ENCODE data around the gene LLGL1.

Gene LLGL1

GRCh38 chr17:18238299-18238698 is 12.9 kb downstream of the LLGL1 start:
- H3K36me3 Mint-ChIP-seq (ENCODE audit: insufficient read depth): peaks cover 8% of the 10 kb centered on the region
- ATAC-seq (replicated peaks; ENCODE audit: extremely low read depth, poor library complexity, severe bottlenecking): no peak
- no peaks in the 10 kb centered on the region for H3K9me3 Mint-ChIP-seq
- no peak for DNase-seq (ENCODE audit: low spot score in 2 of 2)
- peaks cover 5% of the 10 kb centered on the region for H3K4me1 Mint-ChIP-seq
- H3K27ac Mint-ChIP-seq (ENCODE audit: low read depth): no peak overlapping the region
- H3K4me3 Mint-ChIP-seq: no peak overlapping the region
- H3K27me3 Mint-ChIP-seq: no peaks in the 10 kb centered on the region

- no peaks in the 10 kb centered on the region for H3K9me3 Mint-ChIP-seq
- H3K4me1 Mint-ChIP-seq: peaks cover 5% of the 10 kb centered on the region
- DNase-seq (ENCODE audit: low spot score in 2 of 2) (no peak), ATAC-seq (replicated peaks; ENCODE audit: extremely low read depth, poor library complexity, severe bottlenecking) (no peak)
- H3K36me3 Mint-ChIP-seq (ENCODE audit: insufficient read depth): peaks cover 16% of the 10 kb centered on the region
- no peaks in the 10 kb centered on the region for H3K27me3 Mint-ChIP-seq
- no peak overlapping the region for H3K4me3 Mint-ChIP-seq
- peak overlapping the region; percentile 70 for H3K27ac Mint-ChIP-seq (ENCODE audit: low read depth)
Observed at GRCh38 chr17:18240449-18240848, 15.0 kb downstream of the LLGL1 start.

- H3K27ac Mint-ChIP-seq (ENCODE audit: low read depth): peak overlapping the region; percentile 70
- H3K36me3 Mint-ChIP-seq (ENCODE audit: insufficient read depth): peaks cover 17% of the 10 kb centered on the region
- no peaks in the 10 kb centered on the region for H3K4me1 Mint-ChIP-seq
- ATAC-seq (replicated peaks; ENCODE audit: extremely low read depth, poor library complexity, severe bottlenecking) (no peak), DNase-seq (ENCODE audit: low spot score in 2 of 2) (no peak)
- H3K27me3 Mint-ChIP-seq: no peaks in the 10 kb centered on the region
- no peaks in the 10 kb centered on the region for H3K9me3 Mint-ChIP-seq
- H3K4me3 Mint-ChIP-seq: no peak overlapping the region
Observed at GRCh38 chr17:18241229-18241871, 15.9 kb downstream of the LLGL1 start.

DNA sequence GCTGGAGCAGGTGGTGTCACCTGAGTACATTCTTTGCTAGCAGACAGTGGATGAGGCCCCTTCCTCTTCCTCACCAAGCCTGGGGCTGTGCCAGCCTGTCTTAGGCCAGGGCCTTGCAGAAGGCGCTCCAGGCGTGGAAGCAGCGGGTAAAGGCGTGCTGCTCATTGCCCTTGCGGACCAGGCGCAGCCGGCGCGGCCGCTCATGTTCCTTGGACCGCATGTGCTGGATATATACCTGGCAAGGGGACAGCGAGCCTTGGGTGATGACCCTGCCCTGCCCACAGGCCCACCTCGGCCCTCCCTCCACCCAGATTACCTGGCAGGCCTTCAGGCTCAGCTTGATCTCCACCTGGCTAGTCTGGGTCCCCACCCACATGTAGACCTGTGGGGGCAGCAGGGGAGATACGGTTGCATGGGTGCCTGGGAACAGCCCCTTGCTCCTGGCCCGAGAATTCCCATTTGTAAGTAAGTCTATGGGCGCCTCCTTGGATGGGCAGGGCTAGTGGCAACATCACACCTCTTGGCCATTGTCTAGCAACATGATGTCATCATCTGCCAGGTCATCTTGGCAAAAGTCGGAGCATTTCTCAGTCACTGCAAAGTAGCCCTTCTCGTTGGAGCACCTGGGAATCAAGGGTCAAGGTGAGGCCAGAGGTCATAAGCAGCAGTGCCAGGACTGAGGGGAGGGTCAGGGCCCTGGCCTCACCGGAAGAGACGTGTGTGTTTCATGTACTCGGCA is 19.8 kb downstream of the LLGL1 start:
- H3K36me3 Mint-ChIP-seq (ENCODE audit: insufficient read depth): peaks cover 29% of the 10 kb centered on the region
- no peak for ATAC-seq (replicated peaks; ENCODE audit: extremely low read depth, poor library complexity, severe bottlenecking)
- no peaks in the 10 kb centered on the region for H3K9me3 Mint-ChIP-seq
- H3K27ac Mint-ChIP-seq (ENCODE audit: low read depth): no peak overlapping the region
- H3K27me3 Mint-ChIP-seq: no peaks in the 10 kb centered on the region
- no peak for DNase-seq (ENCODE audit: low spot score in 2 of 2)
- peaks cover 7% of the 10 kb centered on the region for H3K4me1 Mint-ChIP-seq
- no peak overlapping the region for H3K4me3 Mint-ChIP-seq

- Mint-ChIP-seq H3K4me1 (peaks cover 7% of the 10 kb centered on the region), H3K36me3 (ENCODE audit: insufficient read depth) (peaks cover 36% of the 10 kb centered on the region), H3K27ac (ENCODE audit: low read depth) (no peak overlapping the region), H3K27me3 (no peaks in the 10 kb centered on the region), H3K4me3 (no peak overlapping the region), H3K9me3 (no peaks in the 10 kb centered on the region)
- ATAC-seq (replicated peaks; ENCODE audit: extremely low read depth, poor library complexity, severe bottlenecking) (no peak), DNase-seq (ENCODE audit: low spot score in 2 of 2) (no peak)
Observed at GRCh38 chr17:18246109-18246725, 20.8 kb downstream of the LLGL1 start.

GRCh38 chr17:18246880-18247612 is 21.6 kb downstream of the LLGL1 start:
- Mint-ChIP-seq H3K27me3 (no peaks in the 10 kb centered on the region), H3K4me1 (peaks cover 7% of the 10 kb centered on the region), H3K36me3 (ENCODE audit: insufficient read depth) (peaks cover 43% of the 10 kb centered on the region), H3K27ac (ENCODE audit: low read depth) (no peak overlapping the region), H3K9me3 (no peaks in the 10 kb centered on the region), H3K4me3 (no peak overlapping the region)
- DNase-seq (ENCODE audit: low spot score in 2 of 2) (no peak), ATAC-seq (replicated peaks; ENCODE audit: extremely low read depth, poor library complexity, severe bottlenecking) (no peak)

DNA sequence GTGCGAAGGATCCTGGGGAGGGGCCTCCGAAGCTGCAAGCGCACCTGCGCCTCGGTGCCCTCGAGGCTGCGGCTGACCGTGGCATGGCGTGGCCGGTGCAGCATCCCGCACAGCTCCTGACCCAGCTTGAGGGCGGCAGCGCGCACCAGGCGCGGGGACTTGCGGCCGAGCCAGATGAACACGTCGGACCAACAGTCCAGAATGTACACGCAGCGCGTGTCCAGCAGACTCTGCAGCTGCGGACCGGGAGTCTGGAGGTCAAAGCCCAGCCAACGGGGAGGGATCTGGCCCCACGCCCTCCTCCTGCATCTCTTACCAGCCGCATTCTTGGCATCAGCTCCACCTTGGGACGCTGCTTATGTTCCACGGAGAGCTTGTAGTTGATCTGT is 22.2 kb downstream of the LLGL1 start:
- H3K36me3 Mint-ChIP-seq (ENCODE audit: insufficient read depth): peaks cover 44% of the 10 kb centered on the region
- H3K9me3 Mint-ChIP-seq: no peaks in the 10 kb centered on the region
- ATAC-seq (replicated peaks; ENCODE audit: extremely low read depth, poor library complexity, severe bottlenecking) (no peak), DNase-seq (ENCODE audit: low spot score in 2 of 2) (no peak)
- peaks cover 7% of the 10 kb centered on the region for H3K4me1 Mint-ChIP-seq
- no peaks in the 10 kb centered on the region for H3K27me3 Mint-ChIP-seq
- no peak overlapping the region for H3K27ac Mint-ChIP-seq (ENCODE audit: low read depth)
- no peak overlapping the region for H3K4me3 Mint-ChIP-seq

DNA sequence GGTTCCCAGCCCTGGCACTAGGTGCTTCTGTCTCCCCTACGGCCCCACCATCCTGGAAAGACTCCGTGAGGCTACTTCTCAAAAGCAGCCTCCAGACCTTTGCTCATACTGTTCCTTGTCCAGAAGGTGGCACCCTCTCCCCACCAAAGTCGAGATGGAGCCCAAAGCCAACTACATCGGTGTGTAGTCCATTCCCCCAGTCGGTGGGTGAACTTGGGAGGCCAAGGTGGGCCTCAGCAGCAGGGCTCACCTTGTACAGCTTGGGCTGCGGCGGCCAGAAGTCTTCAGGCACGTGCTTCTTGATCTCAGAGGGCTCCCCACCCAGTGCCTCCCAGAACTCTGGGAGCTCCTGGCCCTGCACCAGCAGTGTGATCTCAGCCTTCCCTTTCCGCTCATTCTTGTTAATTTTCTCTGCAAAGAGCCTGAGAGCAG is 22.9 kb downstream of the LLGL1 start:
- Mint-ChIP-seq H3K4me3 (no peak overlapping the region), H3K36me3 (ENCODE audit: insufficient read depth) (peaks cover 47% of the 10 kb centered on the region)
- DNase-seq (ENCODE audit: low spot score in 2 of 2): peak; percentile 47 to 49

GRCh38 chr17:18248811-18249210 is 23.4 kb downstream of the LLGL1 start:
- H3K4me3 Mint-ChIP-seq: no peak overlapping the region
- no peak for DNase-seq (ENCODE audit: low spot score in 2 of 2)
- ATAC-seq (replicated peaks; ENCODE audit: extremely low read depth, poor library complexity, severe bottlenecking): no peak
- H3K4me1 Mint-ChIP-seq: peaks cover 7% of the 10 kb centered on the region
- no peak overlapping the region for H3K27ac Mint-ChIP-seq (ENCODE audit: low read depth)
- no peaks in the 10 kb centered on the region for H3K27me3 Mint-ChIP-seq
- no peaks in the 10 kb centered on the region for H3K9me3 Mint-ChIP-seq
- peaks cover 50% of the 10 kb centered on the region for H3K36me3 Mint-ChIP-seq (ENCODE audit: insufficient read depth)

More for the DNA sequence above, 22.9 kb downstream of the LLGL1 start:
- no peaks in the 10 kb centered on the region for H3K27me3 Mint-ChIP-seq
- peaks cover 7% of the 10 kb centered on the region for H3K4me1 Mint-ChIP-seq
- no peak overlapping the region for H3K27ac Mint-ChIP-seq (ENCODE audit: low read depth)
- ATAC-seq (replicated peaks; ENCODE audit: extremely low read depth, poor library complexity, severe bottlenecking): peak; percentile 69
- H3K9me3 Mint-ChIP-seq: no peaks in the 10 kb centered on the region

- H3K27ac Mint-ChIP-seq (ENCODE audit: low read depth): peak overlapping the region; percentile 84
- H3K36me3 Mint-ChIP-seq (ENCODE audit: insufficient read depth): peaks cover 51% of the 10 kb centered on the region
- no peak overlapping the region for H3K4me3 Mint-ChIP-seq
- no peaks in the 10 kb centered on the region for H3K9me3 Mint-ChIP-seq
- H3K4me1 Mint-ChIP-seq: peaks cover 7% of the 10 kb centered on the region
- H3K27me3 Mint-ChIP-seq: no peaks in the 10 kb centered on the region
- DNase-seq (ENCODE audit: low spot score in 2 of 2): no peak
- ATAC-seq (replicated peaks; ENCODE audit: extremely low read depth, poor library complexity, severe bottlenecking): no peak
Observed at GRCh38 chr17:18250259-18250658, 24.8 kb downstream of the LLGL1 start.

- Mint-ChIP-seq H3K27ac (ENCODE audit: low read depth) (peak overlapping the region; percentile 84), H3K4me3 (no peak overlapping the region), H3K9me3 (no peaks in the 10 kb centered on the region), H3K4me1 (peaks cover 7% of the 10 kb centered on the region), H3K36me3 (ENCODE audit: insufficient read depth) (peaks cover 49% of the 10 kb centered on the region), H3K27me3 (no peaks in the 10 kb centered on the region)
- DNase-seq (ENCODE audit: low spot score in 2 of 2): no peak
- ATAC-seq (replicated peaks; ENCODE audit: extremely low read depth, poor library complexity, severe bottlenecking): no peak
Observed at GRCh38 chr17:18250708-18251107, 25.3 kb downstream of the LLGL1 start.

DNA sequence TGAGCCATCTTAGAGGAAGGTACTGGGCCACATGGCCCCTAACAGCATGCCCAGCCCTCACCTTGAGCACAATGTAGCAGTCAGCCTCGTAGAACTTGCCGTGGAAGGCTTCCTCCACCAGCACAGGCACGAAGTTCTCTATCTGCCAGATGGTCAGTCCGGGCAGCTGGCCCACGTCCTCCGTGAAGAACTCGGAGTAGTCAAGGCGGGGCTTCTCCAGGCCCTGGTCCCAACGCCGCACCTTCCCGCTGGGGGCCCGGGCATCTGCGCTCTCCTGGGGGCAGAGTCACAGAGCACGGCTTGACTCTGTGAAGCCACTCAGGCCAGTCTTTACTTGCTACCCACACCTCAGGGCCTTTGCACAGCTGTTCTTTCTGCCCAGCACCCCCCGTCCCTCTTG is 25.8 kb downstream of the LLGL1 start:
- H3K4me1 Mint-ChIP-seq: peaks cover 7% of the 10 kb centered on the region
- no peak for ATAC-seq (replicated peaks; ENCODE audit: extremely low read depth, poor library complexity, severe bottlenecking)
- no peak for DNase-seq (ENCODE audit: low spot score in 2 of 2)
- no peak overlapping the region for H3K27ac Mint-ChIP-seq (ENCODE audit: low read depth)
- peaks cover 50% of the 10 kb centered on the region for H3K36me3 Mint-ChIP-seq (ENCODE audit: insufficient read depth)
- no peaks in the 10 kb centered on the region for H3K9me3 Mint-ChIP-seq
- no peak overlapping the region for H3K4me3 Mint-ChIP-seq
- no peaks in the 10 kb centered on the region for H3K27me3 Mint-ChIP-seq

Data from central memory CD8-positive, alpha-beta T cell (primary cell).